IPS-18c (cell line): ENCODE measurements around the gene MEF2C.
"Not testable (repeated sequence)": the region's sequence is repeated elsewhere in the genome, so short reads cannot be mapped to it uniquely, and the experiment has no call there.

Source experiments
- H3K4me3 ChIP-seq: 2 replicates; pipeline ENCODE4 v1.7.0; 2013; ENCODE audit warnings: low read depth, mild to moderate bottlenecking, low read length, moderate library complexity; ENCODE audit not compliant: insufficient read depth
- H3K9me3 ChIP-seq: one replicate; pipeline ENCODE4 v1.6.1; 2013; ENCODE audit warnings: mild to moderate bottlenecking, low read length, moderate library complexity; ENCODE audit not compliant: control insufficient read depth, insufficient read depth

The MEF2C gene

GRCh38 chr5:88876714-88877113 is 6.3 kb downstream of the MEF2C start:
- Histone ChIP-seq H3K9me3 (no peaks in the 10 kb centered on the region), H3K4me3 (no peak overlapping the region)

- H3K9me3 ChIP-seq = no peaks in the 10 kb centered on the region
- no peak overlapping the region for H3K4me3 ChIP-seq
Observed at GRCh38 chr5:88875341-88876234, 7.4 kb downstream of the MEF2C start.

GRCh38 chr5:88873447-88873846 is 9.5 kb downstream of the MEF2C start:
- Histone ChIP-seq H3K9me3 (no peaks in the 10 kb centered on the region), H3K4me3 (no peak overlapping the region)

- Histone ChIP-seq H3K4me3 (no peak overlapping the region), H3K9me3 (no peaks in the 10 kb centered on the region)
Observed at GRCh38 chr5:88872971-88873370, 10.0 kb downstream of the MEF2C start.

GRCh38 chr5:88870285-88870684 is 12.7 kb downstream of the MEF2C start:
- Histone ChIP-seq H3K4me3 (no peak overlapping the region), H3K9me3 (no peaks in the 10 kb centered on the region)

- H3K4me3 ChIP-seq = no peak overlapping the region
- H3K9me3 ChIP-seq = no peaks in the 10 kb centered on the region
Observed at GRCh38 chr5:88868468-88869068, 14.4 kb downstream of the MEF2C start.

- Histone ChIP-seq H3K9me3 (no peaks in the 10 kb centered on the region), H3K4me3 (no peak overlapping the region)
Observed at GRCh38 chr5:88867638-88868037, 15.3 kb downstream of the MEF2C start.

- H3K9me3 ChIP-seq = no peaks in the 10 kb centered on the region
Observed at GRCh38 chr5:88863523-88863922, 19.5 kb downstream of the MEF2C start.

GRCh38 chr5:88862547-88863175 is 20.3 kb downstream of the MEF2C start:
- Histone ChIP-seq H3K9me3 (no peaks in the 10 kb centered on the region), H3K4me3 (no peak overlapping the region)

More at GRCh38 chr5:88863523-88863922, 19.5 kb downstream of the MEF2C start:
- no peak overlapping the region for H3K4me3 ChIP-seq

- Histone ChIP-seq H3K4me3 (no peak overlapping the region), H3K9me3 (no peaks in the 10 kb centered on the region)
Observed at GRCh38 chr5:88861231-88861630, 21.8 kb downstream of the MEF2C start.

GRCh38 chr5:88860501-88860900 is 22.5 kb downstream of the MEF2C start:
- no peak overlapping the region for H3K4me3 ChIP-seq
- no peaks in the 10 kb centered on the region for H3K9me3 ChIP-seq

GRCh38 chr5:88858392-88858791 is 24.6 kb downstream of the MEF2C start:
- H3K4me3 ChIP-seq = no peak overlapping the region
- no peaks in the 10 kb centered on the region for H3K9me3 ChIP-seq

GRCh38 chr5:88856381-88856780 is 26.6 kb downstream of the MEF2C start:
- H3K4me3 ChIP-seq, H3K9me3 ChIP-seq: not testable (repeated sequence)

GRCh38 chr5:88854769-88855168 is 28.2 kb downstream of the MEF2C start:
- Histone ChIP-seq H3K4me3 (no peak overlapping the region), H3K9me3 (no peaks in the 10 kb centered on the region)

- no peak overlapping the region for H3K4me3 ChIP-seq
- H3K9me3 ChIP-seq = no peaks in the 10 kb centered on the region
Observed at GRCh38 chr5:88847420-88847819, 35.6 kb downstream of the MEF2C start.

GRCh38 chr5:88846434-88846833 is 36.5 kb downstream of the MEF2C start:
- no peak overlapping the region for H3K4me3 ChIP-seq
- H3K9me3 ChIP-seq = no peaks in the 10 kb centered on the region

GRCh38 chr5:88845081-88845697 is 37.8 kb downstream of the MEF2C start:
- no peak overlapping the region for H3K4me3 ChIP-seq
- H3K9me3 ChIP-seq = no peaks in the 10 kb centered on the region

GRCh38 chr5:88842784-88843183 is 40.2 kb downstream of the MEF2C start:
- Histone ChIP-seq H3K4me3 (no peak overlapping the region), H3K9me3 (no peaks in the 10 kb centered on the region)
